Endothelial cell of umbilical vein (primary cell): ENCODE results near the gene ZBTB17. TPM values are rescaled to one million over a fixed set of nuclear protein-coding genes. Genes with fewer than 3 reads are reported as not detected.
A peak's percentile ranks its signal among the peaks of the same experiment; 100 is the strongest.

Source experiments
- BruUV-seq: library from RNA; stranded (reverse); fragments of 400-500 nt; replicated peaks from 2 replicates; lab custom pipeline; 2021; lab: Mats Ljungman, UMichigan
- CTCF ChIA-PET: fragments of 300-600, 350-600 bp; sonication (Branson Sonifier 250); formaldehyde crosslinking; loops from one replicate; lab custom pipeline; 2021; ENCODE audit warnings: antibody characterized with exemption, inconsistent platforms; lab: Charles Lee
- POLR2A ChIA-PET: fragments of 300-600, 350-600 bp; sonication (Branson Sonifier 250); formaldehyde crosslinking; loops from one replicate; lab custom pipeline; 2021; ENCODE audit warnings: antibody characterized with exemption, inconsistent platforms; lab: Charles Lee
- DNase-seq: peaks from one replicate; pipeline ENCODE4 v3.0.0-alpha.2; 2011; ENCODE audit warnings: low read depth, low spot score
- FAIRE-seq: peaks from 2 replicates; lab custom pipeline; 2011; peaks lifted over from hg19 to GRCh38; lab: Jason Lieb, UNC
- H2AFZ ChIP-seq: 2 replicates; pipeline ENCODE4 v1.6.0; 2012; ENCODE audit warnings: low read depth, low read length, control low read depth, inconsistent platforms
- H3K27ac ChIP-seq: 2 replicates; pipeline ENCODE4 v1.5.1; 2011; ENCODE audit warnings: low read depth, mild to moderate bottlenecking, control low read depth, low read length, moderate library complexity; ENCODE audit not compliant: insufficient read depth
- H3K27me3 ChIP-seq, 2 experiments: 2 replicates each; pipeline versions ENCODE4 v1.6.0 to v1.6.1; 2011; ENCODE audit warnings: low read length in 2 of 2, mixed read lengths in 1 of 2; ENCODE audit not compliant: control insufficient read depth in 2 of 2, insufficient read depth in 2 of 2
- H3K36me3 ChIP-seq, 2 experiments: 2 replicates in 1 of 2; 3 replicates in 1 of 2; pipeline ENCODE4 v1.5.1; 2011; ENCODE audit warnings: low read length in 2 of 2, mild to moderate bottlenecking in 1 of 2, moderate library complexity in 1 of 2; ENCODE audit not compliant: control insufficient read depth in 2 of 2, insufficient read depth in 2 of 2; ENCODE audit errors: extremely low read depth in 1 of 2
- H3K4me1 ChIP-seq: 3 replicates; pipeline ENCODE4 v1.5.1; 2011; ENCODE audit warnings: mild to moderate bottlenecking, low read length; ENCODE audit not compliant: control insufficient read depth, insufficient read depth; ENCODE audit errors: extremely low read depth
- H3K4me2 ChIP-seq: 2 replicates; pipeline ENCODE4 v1.6.1; 2011; ENCODE audit warnings: low read length, control low read depth, mixed read lengths; ENCODE audit not compliant: insufficient read depth
- H3K4me3 ChIP-seq, 3 experiments: fragments of 200-600 bp in 1 of 3; sonication (generic), shearing (Covaris generic) in 1 of 3; replicated peaks in 1 of 3; 2 replicates each; pipeline ENCODE4 v1.5.1; 2011 to 2016; ENCODE audit warnings: control low read depth in 3 of 3, low read length in 3 of 3, mild to moderate bottlenecking in 2 of 3, inconsistent platforms in 1 of 3, low read depth in 1 of 3, moderate library complexity in 1 of 3; ENCODE audit not compliant: insufficient read depth in 1 of 3
- H3K79me2 ChIP-seq: 2 replicates; pipeline ENCODE4 v1.6.0; 2012; ENCODE audit warnings: low read length, inconsistent platforms; ENCODE audit not compliant: control insufficient read depth, insufficient read depth
- H3K9ac ChIP-seq: replicated peaks from 2 replicates; pipeline ENCODE3; 2011; ENCODE audit warnings: low read length, control low read depth; ENCODE audit not compliant: insufficient read depth; ENCODE audit errors: extremely low read depth
- H3K9me1 ChIP-seq: replicated peaks from 3 replicates; pipeline ENCODE4 v1.6.0; 2011; ENCODE audit warnings: mild to moderate bottlenecking, low read length; ENCODE audit not compliant: control insufficient read depth, insufficient read depth; ENCODE audit errors: extremely low read depth
- H3K9me3 ChIP-seq: replicated peaks from 2 replicates; pipeline ENCODE4 v1.5.1; 2012; ENCODE audit warnings: low read length, inconsistent platforms; ENCODE audit not compliant: control insufficient read depth, insufficient read depth
- H4K20me1 ChIP-seq: replicated peaks from 2 replicates; pipeline ENCODE3; 2011; ENCODE audit warnings: mild to moderate bottlenecking, low read length; ENCODE audit not compliant: control insufficient read depth, insufficient read depth; ENCODE audit errors: extremely low read depth
- EZH2 ChIP-seq: IDR thresholded peaks from 2 replicates; pipeline ENCODE4 v1.6.1; 2012; ENCODE audit warnings: borderline replicate concordance, low read depth, mild to moderate bottlenecking, moderate library complexity, low read length, inconsistent platforms; ENCODE audit not compliant: severe bottlenecking
- FOS ChIP-seq: IDR thresholded peaks from 2 replicates; pipeline ENCODE4 v1.6.1; 2011; ENCODE audit warnings: mild to moderate bottlenecking, low read length, moderate library complexity, borderline replicate concordance; ENCODE audit not compliant: insufficient read depth
- GATA2 ChIP-seq: IDR thresholded peaks from 2 replicates; pipeline ENCODE4 v1.7.0; 2011; ENCODE audit warnings: low read depth, mild to moderate bottlenecking, moderate library complexity, mixed read lengths, low read length; ENCODE audit not compliant: insufficient read length, insufficient read depth
- JUN ChIP-seq: IDR thresholded peaks from 2 replicates; pipeline ENCODE4 v1.6.1; 2011; ENCODE audit warnings: borderline replicate concordance, low read depth; ENCODE audit not compliant: insufficient read length, insufficient read depth
- MYC ChIP-seq: IDR thresholded peaks from one replicate; pipeline ENCODE4 v1.6.1; 2011; ENCODE audit warnings: mild to moderate bottlenecking, low read depth, low read length
- POLR2A ChIP-seq: IDR thresholded peaks from 2 replicates; pipeline ENCODE4 v1.6.1; 2012; ENCODE audit warnings: low read depth, mild to moderate bottlenecking, control low read depth, low read length
- POLR2AphosphoS5 ChIP-seq: IDR thresholded peaks from 2 replicates; pipeline ENCODE4 v1.6.1; 2012; ENCODE audit warnings: low read depth, mild to moderate bottlenecking, control low read depth, low read length, moderate library complexity; ENCODE audit not compliant: insufficient read depth
- dilution Hi-C: fragments of 300-500 bp; cut with MboI; formaldehyde crosslinking; loops from one replicate; pipeline ENCODE4 v1.15.0; 2019; ENCODE audit warnings: low sequenced_read_pairs; ENCODE audit not compliant: extremely low pct_ligation_motif_present
- intact Hi-C: fragments of 100-400 bp; cut with micrococcal nuclease; formaldehyde crosslinking; loops from one replicate; pipeline ENCODE4 v1.10.0; 2022
- polyA plus RNA-seq, 4 experiments: library from polyadenylated mRNA; depleted of rRNA in 3 of 4; stranded (reverse) in 3 of 4; unstranded in 1 of 4; fragments of >200 nt; gene quantifications; 2 replicates each; pipeline versions ENCODE4 v1.2.1 to v1.2.3, GENCODE V29; 2011 to 2012; ENCODE audit warnings: missing spikeins in 1 of 4
- total RNA-seq: library from RNA; stranded (reverse); gene quantifications from 2 replicates; pipeline ENCODE4 v1.2.3, GENCODE V29; 2021
- TF ChIP-seq, protein P1 (sequence below): IDR thresholded peaks from 2 replicates; pipeline ENCODE4 v1.6.1; 2011; ENCODE audit not compliant: insufficient read depth, insufficient read length
- TF ChIP-seq, protein P2 (sequence below), 2 donors: IDR thresholded peaks; 1 replicate in 1 of 2; 2 replicates in 1 of 2; pipeline ENCODE4 v1.5.1; 2011; ENCODE audit warnings: low read length in 2 of 2, mild to moderate bottlenecking in 2 of 2, moderate library complexity in 2 of 2, control low read depth in 1 of 2, inconsistent platforms in 1 of 2, low read depth in 1 of 2; ENCODE audit not compliant: insufficient read depth in 1 of 2; ENCODE audit errors: extremely low read depth in 1 of 2

The ZBTB17 gene
- total and polyA plus RNA-seq, 2 donors (not counting 3 experiments of a cell fraction or from before 2014, with no cell fraction given), result 43.9 to 72.7 TPM

DNA sequence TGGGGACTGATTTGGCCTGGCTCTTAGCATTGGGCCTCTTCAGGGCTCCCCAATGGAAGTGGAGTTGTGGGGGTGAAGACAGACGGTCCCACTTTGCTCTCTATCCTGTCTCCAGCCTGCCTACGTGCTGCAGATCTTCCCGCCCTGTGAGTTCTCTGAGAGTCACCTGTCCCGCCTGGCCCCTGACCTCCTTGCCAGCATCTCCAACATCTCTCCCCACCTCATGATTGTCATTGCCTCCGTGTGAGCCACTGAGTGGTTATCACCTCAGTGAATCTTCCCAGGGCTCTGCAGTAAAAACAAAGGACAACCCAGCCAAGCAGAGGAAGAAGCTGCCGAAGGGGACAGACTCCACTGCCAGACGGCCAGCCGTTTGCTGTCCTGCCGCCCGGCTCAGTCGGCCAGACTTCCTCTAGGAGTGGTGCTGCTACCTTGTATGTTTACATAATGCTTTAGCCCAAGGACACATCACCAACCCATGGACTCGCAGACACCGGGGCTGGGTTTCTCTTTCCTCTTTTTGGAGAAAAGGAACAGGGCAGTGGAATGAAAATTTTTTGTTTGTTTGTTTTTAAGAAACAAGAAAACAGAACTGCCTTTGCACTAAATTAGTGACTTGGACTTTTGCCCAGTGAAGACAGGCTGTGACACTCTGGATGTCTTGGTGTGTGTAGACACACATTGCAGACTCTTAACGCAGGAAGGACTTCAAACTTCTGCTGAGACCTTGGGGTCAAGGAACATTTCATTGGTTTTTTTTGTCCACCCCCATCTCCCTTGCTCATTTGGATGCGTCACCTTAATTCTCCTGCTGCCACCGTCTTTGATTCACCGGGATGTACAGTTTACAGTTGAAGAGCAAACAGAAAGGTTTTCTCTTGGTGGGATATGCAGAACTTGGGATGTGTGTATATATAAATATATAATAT lies 36.5 kb downstream of the ZBTB17 start:
- CTCF ChIA-PET, result interaction anchor here (1.6 kb wide), 1 partner anchor 148 kb away, joined by 3 read pairs; no protein-coding TSS in a partner anchor
- Histone ChIP-seq H3K36me3 (peaks cover 20 to 48% of the 10 kb centered on the region in 2 experiments), H3K9me3 (no peaks in the 10 kb centered on the region), H3K4me3 (no peak overlapping the region), H3K9ac (no peak overlapping the region), H3K4me2 (no peak overlapping the region), H4K20me1 (no peaks in the 10 kb centered on the region), H3K9me1 (no peaks in the 10 kb centered on the region), H3K27me3 (no peaks in the 10 kb centered on the region), H3K79me2 (no peaks in the 10 kb centered on the region), H2AFZ (no peak overlapping the region), H3K27ac (peak overlapping the region; percentile 27), H3K4me1 (peaks cover 26% of the 10 kb centered on the region)
- intact Hi-C loops, result loop anchor here (2.0 kb wide), 2 partner anchors 37 to 143 kb away; partner anchors contain the start of gene ZBTB17
- DNase-seq (peak; percentile 49), FAIRE-seq (peak; percentile 87)
- TF ChIP-seq, protein P1, sequence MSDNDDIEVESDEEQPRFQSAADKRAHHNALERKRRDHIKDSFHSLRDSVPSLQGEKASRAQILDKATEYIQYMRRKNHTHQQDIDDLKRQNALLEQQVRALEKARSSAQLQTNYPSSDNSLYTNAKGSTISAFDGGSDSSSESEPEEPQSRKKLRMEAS, result no peak
- TF ChIP-seq POLR2A (no peak), MYC (no peak), FOS (no peak), POLR2AphosphoS5 (no peak), GATA2 (no peak), EZH2 (no peak), JUN (no peak)
- TF ChIP-seq, protein P2, sequence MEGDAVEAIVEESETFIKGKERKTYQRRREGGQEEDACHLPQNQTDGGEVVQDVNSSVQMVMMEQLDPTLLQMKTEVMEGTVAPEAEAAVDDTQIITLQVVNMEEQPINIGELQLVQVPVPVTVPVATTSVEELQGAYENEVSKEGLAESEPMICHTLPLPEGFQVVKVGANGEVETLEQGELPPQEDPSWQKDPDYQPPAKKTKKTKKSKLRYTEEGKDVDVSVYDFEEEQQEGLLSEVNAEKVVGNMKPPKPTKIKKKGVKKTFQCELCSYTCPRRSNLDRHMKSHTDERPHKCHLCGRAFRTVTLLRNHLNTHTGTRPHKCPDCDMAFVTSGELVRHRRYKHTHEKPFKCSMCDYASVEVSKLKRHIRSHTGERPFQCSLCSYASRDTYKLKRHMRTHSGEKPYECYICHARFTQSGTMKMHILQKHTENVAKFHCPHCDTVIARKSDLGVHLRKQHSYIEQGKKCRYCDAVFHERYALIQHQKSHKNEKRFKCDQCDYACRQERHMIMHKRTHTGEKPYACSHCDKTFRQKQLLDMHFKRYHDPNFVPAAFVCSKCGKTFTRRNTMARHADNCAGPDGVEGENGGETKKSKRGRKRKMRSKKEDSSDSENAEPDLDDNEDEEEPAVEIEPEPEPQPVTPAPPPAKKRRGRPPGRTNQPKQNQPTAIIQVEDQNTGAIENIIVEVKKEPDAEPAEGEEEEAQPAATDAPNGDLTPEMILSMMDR (IDR thresholded peaks at IDR 0.05; ENCODE audit: extremely low read depth in 1 of 2, insufficient read depth in 1 of 2, low read depth in 1 of 2, low read length in 2 of 2), result no peak
- BruUV-seq, result TSS peak; percentile 16
- dilution Hi-C loops, result no loop called here
- POLR2A ChIA-PET, result no interaction called here
